H1 (cell line): ENCODE data around the gene TSEN54. TPM values are rescaled to one million over a fixed set of nuclear protein-coding genes. Genes with fewer than 3 reads are reported as not detected.
A peak's percentile ranks its signal among the peaks of the same experiment; 100 is the strongest.

ENCODE experiments used
- CTCF ChIA-PET: fragments of 300-600 bp; sonication (Branson Sonifier 250); formaldehyde crosslinking; loops from one replicate; lab custom pipeline; 2021; ENCODE audit not compliant: partially characterized antibody; lab: Charles Lee
- POLR2A ChIA-PET: fragments of 300-600 bp; sonication (Branson Sonifier 250); formaldehyde crosslinking; loops from one replicate; lab custom pipeline; 2021; ENCODE audit warnings: inconsistent platforms; ENCODE audit not compliant: partially characterized antibody; lab: Charles Lee
- DNase-seq, 2 experiments: peaks; one replicate each; pipeline versions ENCODE4 v3.0.0 to v3.0.0-alpha.2; 2010 to 2022; ENCODE audit warnings: low spot score in 2 of 2, low read depth in 1 of 2, mixed read lengths in 1 of 2
- FAIRE-seq: peaks from 2 replicates; lab custom pipeline; 2011; peaks lifted over from hg19 to GRCh38; lab: Jason Lieb, UNC
- H2AFZ ChIP-seq: 2 replicates; pipeline ENCODE4 v1.8.1; 2012; ENCODE audit warnings: low read length, inconsistent platforms
- H2AK5ac ChIP-seq: 2 replicates; pipeline ENCODE4 v1.6.1; 2013; ENCODE audit warnings: low read depth, low read length
- H2BK120ac ChIP-seq: replicated peaks from 2 replicates; pipeline ENCODE3; 2013; ENCODE audit warnings: low read depth, low read length, inconsistent platforms
- H2BK12ac ChIP-seq: 2 replicates; pipeline ENCODE4 v1.6.1; 2013; ENCODE audit warnings: low read depth, low read length
- H2BK15ac ChIP-seq: 2 replicates; pipeline ENCODE4 v1.6.1; 2013; ENCODE audit warnings: low read length
- H2BK20ac ChIP-seq: 2 replicates; pipeline ENCODE4 v1.6.1; 2013; ENCODE audit warnings: low read length
- H2BK5ac ChIP-seq: 2 replicates; pipeline ENCODE4 v1.6.1; 2013; ENCODE audit warnings: low read depth, low read length
- H3K14ac ChIP-seq: 2 replicates; pipeline ENCODE4 v1.6.1; 2013; ENCODE audit warnings: inconsistent platforms; ENCODE audit not compliant: insufficient read length
- H3K18ac ChIP-seq: 2 replicates; pipeline ENCODE4 v1.6.1; 2013; ENCODE audit warnings: low read length; ENCODE audit errors: extremely low read depth
- H3K23ac ChIP-seq: 2 replicates; pipeline ENCODE4 v1.6.1; 2013; ENCODE audit warnings: inconsistent platforms; ENCODE audit not compliant: insufficient read length
- H3K23me2 ChIP-seq: 2 replicates; pipeline ENCODE4 v1.6.1; 2013; ENCODE audit warnings: low read depth, low read length
- H3K27ac ChIP-seq: 2 replicates; pipeline ENCODE4 v1.6.1; 2011; ENCODE audit warnings: low read depth, low read length, inconsistent platforms
- H3K27me3 ChIP-seq, 4 experiments: replicated peaks in 1 of 4; 1 replicate in 1 of 4; 2 replicates in 3 of 4; pipeline versions ENCODE4 v1.6.1 to v1.8.1; 2011 to 2013; ENCODE audit warnings: low read length in 3 of 4, mild to moderate bottlenecking in 3 of 4, inconsistent platforms in 2 of 4, mixed read lengths in 2 of 4, moderate library complexity in 1 of 4; ENCODE audit not compliant: control insufficient read depth in 3 of 4, insufficient read depth in 3 of 4; ENCODE audit errors: extremely low read depth in 1 of 4
- H3K36me3 ChIP-seq, 4 experiments: 2 replicates each; pipeline versions ENCODE4 v1.6.1 to v1.8.1; 2011 to 2013; ENCODE audit warnings: mild to moderate bottlenecking in 4 of 4, low read length in 3 of 4, moderate library complexity in 2 of 4, control low read depth in 1 of 4, inconsistent platforms in 1 of 4; ENCODE audit not compliant: insufficient read depth in 4 of 4, control insufficient read depth in 2 of 4
- H3K4ac ChIP-seq: replicated peaks from 2 replicates; pipeline ENCODE3; 2013; ENCODE audit warnings: low read length, low read depth, mixed read lengths, inconsistent platforms; ENCODE audit not compliant: insufficient read length
- H3K4me1 ChIP-seq, 4 experiments: replicated peaks in 1 of 4; 1 replicate in 1 of 4; 2 replicates in 3 of 4; pipeline versions ENCODE4 v1.6.1 to v1.8.1; 2011 to 2013; ENCODE audit warnings: low read length in 3 of 4, inconsistent platforms in 2 of 4, mixed read lengths in 1 of 4; ENCODE audit not compliant: insufficient read depth in 4 of 4, control insufficient read depth in 3 of 4
- H3K4me2 ChIP-seq, 2 experiments: 2 replicates each; pipeline versions ENCODE4 v1.6.1 to v1.8.1; 2011 to 2013; ENCODE audit warnings: low read depth in 2 of 2, low read length in 2 of 2, control low read depth in 1 of 2, inconsistent platforms in 1 of 2, mild to moderate bottlenecking in 1 of 2; ENCODE audit not compliant: insufficient read depth in 1 of 2
- H3K4me3 ChIP-seq, 4 experiments: fragments of 200-600, 300-600 bp in 1 of 4; sonication (generic), shearing (Covaris generic), sonication (Bioruptor Twin) in 1 of 4; 2 replicates each; pipeline versions ENCODE4 v1.5.1 to v1.8.1; 2011 to 2016; ENCODE audit warnings: low read length in 4 of 4, low read depth in 3 of 4, control low read depth in 2 of 4, inconsistent platforms in 2 of 4, mild to moderate bottlenecking in 2 of 4, mixed read lengths in 1 of 4, moderate library complexity in 1 of 4; ENCODE audit not compliant: insufficient read depth in 2 of 4; ENCODE audit errors: extremely low read depth in 1 of 4
- H3K56ac ChIP-seq: replicated peaks from 2 replicates; pipeline ENCODE3; 2013; ENCODE audit warnings: low read depth, mild to moderate bottlenecking, mixed read lengths, low read length, inconsistent platforms; ENCODE audit not compliant: insufficient read length
- H3K79me1 ChIP-seq: 2 replicates; pipeline ENCODE4 v1.6.1; 2013; ENCODE audit warnings: low read depth, low read length, control low read depth
- H3K79me2 ChIP-seq, 2 experiments: 2 replicates each; pipeline versions ENCODE4 v1.6.1 to v1.8.1; 2012 to 2013; ENCODE audit warnings: low read length in 2 of 2, mild to moderate bottlenecking in 2 of 2, inconsistent platforms in 1 of 2; ENCODE audit not compliant: insufficient read depth in 2 of 2, control insufficient read depth in 1 of 2
- H3K9ac ChIP-seq, 4 experiments: replicated peaks in 1 of 4; 1 replicate in 1 of 4; 2 replicates in 3 of 4; pipeline versions ENCODE4 v1.6.1 to v1.8.1; 2011 to 2013; ENCODE audit warnings: low read depth in 3 of 4, low read length in 3 of 4, control low read depth in 2 of 4, mild to moderate bottlenecking in 2 of 4, moderate library complexity in 2 of 4, inconsistent platforms in 1 of 4; ENCODE audit errors: extremely low read depth in 1 of 4
- H3K9me3 ChIP-seq, 2 experiments: 2 replicates each; pipeline versions ENCODE4 v1.6.1 to v1.8.1; 2012 to 2013; ENCODE audit warnings: mild to moderate bottlenecking in 2 of 2, moderate library complexity in 2 of 2, control low read depth in 1 of 2, inconsistent platforms in 1 of 2, low read depth in 1 of 2, low read length in 1 of 2, mixed read lengths in 1 of 2; ENCODE audit not compliant: insufficient read depth in 2 of 2
- H4K20me1 ChIP-seq, 2 experiments: replicated peaks in 1 of 2; 2 replicates each; pipeline versions ENCODE3 to v1.8.1; 2011 to 2013; ENCODE audit warnings: inconsistent platforms in 2 of 2, low read length in 2 of 2, mild to moderate bottlenecking in 1 of 2; ENCODE audit not compliant: insufficient read depth in 2 of 2, control insufficient read depth in 1 of 2
- H4K5ac ChIP-seq: 2 replicates; pipeline ENCODE4 v1.6.1; 2013; ENCODE audit warnings: low read length, low read depth, mixed read lengths, inconsistent platforms; ENCODE audit not compliant: insufficient read length
- H4K8ac ChIP-seq: 2 replicates; pipeline ENCODE4 v1.8.0; 2013; ENCODE audit warnings: mild to moderate bottlenecking, moderate library complexity, low read length, inconsistent platforms; ENCODE audit not compliant: insufficient read depth; ENCODE audit errors: extremely low read depth
- H4K91ac ChIP-seq: replicated peaks from 2 replicates; pipeline ENCODE3; 2013; ENCODE audit warnings: low read length, mixed read lengths, inconsistent platforms; ENCODE audit not compliant: insufficient read length
- TAF7 ChIP-seq: optimal IDR thresholded peaks from 2 replicates; pipeline ENCODE3; 2011; ENCODE audit warnings: low read depth, mild to moderate bottlenecking, inconsistent platforms, low read length, moderate library complexity, borderline replicate concordance
- WGBS, 2 experiments: shearing (Covaris generic) in 1 of 2; methylation state at CpG; one replicate each; pipeline versions ENCODE4 v1.1.6 to v1.1.7; 2013 to 2015; ENCODE audit warnings: low lambda C conversion rate in 2 of 2, mixed read lengths in 2 of 2, inconsistent platforms in 1 of 2, low coverage in 1 of 2, missing lambda C conversion rate in 1 of 2; ENCODE audit not compliant: insufficient replicate concordance in 2 of 2, insufficient coverage in 1 of 2, insufficient read length in 1 of 2; ENCODE audit errors: extremely low coverage in 1 of 2, missing lambda C conversion rate in 1 of 2; 5-methylcytosine and 5-hydroxymethylcytosine counted together
- polyA plus RNA-seq, 7 experiments: library from polyadenylated mRNA; depleted of rRNA in 3 of 7; stranded (reverse) in 5 of 7; unstranded in 2 of 7; fragments of >200 nt in 5 of 7; fragments of 200-250 nt in 2 of 7; gene quantifications; 1 replicate in 5 of 7; 2 replicates in 1 of 7; 4 replicates in 1 of 7; pipeline versions ENCODE4 v1.2.1 to v1.2.3, GENCODE V29; 2011 to 2013; ENCODE audit warnings: missing spikeins in 2 of 7, mixed read lengths in 2 of 7
- total RNA-seq: library from RNA; stranded (reverse); fragmentation: NEBNext Ultra II Directional; extraction: Animal tissue kit (Norgen Biotek cat#: 25700); gene quantifications from 2 replicates; pipeline ENCODE4 v1.2.1, GENCODE V29; 2021

Gene TSEN54
- total and polyA plus RNA-seq, 2 of the 8 experiments (the other 6 are each of a cell fraction or from before 2014, with no cell fraction given), result 43.6 to 60.3 TPM

GRCh38 chr17:75487351-75488070, 28.8 kb upstream of the TSEN54 start:
- H4K5ac ChIP-seq, result no peak overlapping the region
- H3K56ac ChIP-seq, result no peak overlapping the region
- no peaks in the 10 kb centered on the region for H3K9me3 ChIP-seq
- DNase-seq (no peak), FAIRE-seq (no peak)
- no peaks in the 10 kb centered on the region; the same call in 1 of the 2 replicates for H3K79me1 ChIP-seq
- no peak overlapping the region for H3K4me2 ChIP-seq
- H2BK20ac ChIP-seq, result no peak overlapping the region
- WGBS, 2 experiments, result 88% methylated on average over 12 of the region's 12 CpGs; no CpG with 5 or more reads in 1 of the 2 experiments
- H3K9ac ChIP-seq, result no peak overlapping the region
- CTCF ChIA-PET, result interaction anchor here (0.8 to 3.3 kb wide), 13 partner anchors 10 to 373 kb away, joined by 3 to 13 read pairs (median 4); no protein-coding TSS in a partner anchor
- no peak overlapping the region for H3K14ac ChIP-seq
- no peaks in the 10 kb centered on the region for H3K23me2 ChIP-seq
- no peaks in the 10 kb centered on the region for H3K79me2 ChIP-seq
- H3K36me3 ChIP-seq, result peaks cover 0 to 2% (median 0%) of the 10 kb centered on the region in 4 experiments; a peak in 1 of 8 replicates
- TF ChIP-seq TAF7, result no peak
- TF ChIP-seq, all 59 proteins: peak for 0
- Histone ChIP-seq H2AK5ac (no peak overlapping the region), H4K8ac (no peak overlapping the region), H3K27me3 (no peaks in the 10 kb centered on the region), H2BK12ac (no peak overlapping the region), H2BK120ac (no peak overlapping the region), H3K4me1 (no peaks in the 10 kb centered on the region; a peak in 1 of 7 replicates), H2BK5ac (peak overlapping the region; percentile 12; the same call in 1 of the 2 replicates), H3K4ac (no peak overlapping the region), H2BK15ac (no peak overlapping the region), H3K27ac (no peak overlapping the region), H3K4me3 (no peak overlapping the region), H3K18ac (no peak overlapping the region), H3K23ac (no peak overlapping the region), H2AFZ (no peak overlapping the region), H4K20me1 (peaks cover 0 to 11% of the 10 kb centered on the region in 2 experiments), H4K91ac (no peak overlapping the region)
- POLR2A ChIA-PET, result interaction anchor here (0.9 to 1.3 kb wide), 2 partner anchors 12 to 13 kb away, joined by 3 to 4 read pairs; no protein-coding TSS in a partner anchor
